IMR-90 (cell line): Measurements from ENCODE around the gene CACNA1G.

Experiments used
- CTCF ChIP-seq: conservative IDR thresholded peaks from 2 replicates; pipeline ENCODE4 v1.5.1; 2012; ENCODE audit warnings: mild to moderate bottlenecking, low read depth, low read length, improper control_type of control experiment
- MXI1 ChIP-seq: IDR thresholded peaks from 2 replicates; pipeline ENCODE4 v1.6.1; 2012; ENCODE audit warnings: low read depth, mild to moderate bottlenecking, low read length, moderate library complexity, borderline replicate concordance
- RAD21 ChIP-seq: IDR thresholded peaks from 2 replicates; pipeline ENCODE4 v1.6.1; 2012; ENCODE audit warnings: low read length, improper control_type of control experiment

GRCh38 chr17:50620858-50621257, 60.3 kb downstream of the CACNA1G start:
- no peak for TF ChIP-seq CTCF
- no peak for TF ChIP-seq RAD21
- no peak for TF ChIP-seq MXI1
